GM12801 (cell line): ENCODE data around the gene CIITA.
A peak's percentile ranks its signal among the peaks of the same experiment; 100 is the strongest.

Source experiments
- TF ChIP-seq, protein P1 (sequence below): IDR thresholded peaks from one replicate; pipeline ENCODE4 v1.5.1; 2011; ENCODE audit warnings: control low read depth; ENCODE audit not compliant: insufficient read length; ENCODE audit errors: extremely low read depth

Gene CIITA

GRCh38 chr16:10957771-10958482, 80.9 kb downstream of the CIITA start:
- TF ChIP-seq, protein P1, sequence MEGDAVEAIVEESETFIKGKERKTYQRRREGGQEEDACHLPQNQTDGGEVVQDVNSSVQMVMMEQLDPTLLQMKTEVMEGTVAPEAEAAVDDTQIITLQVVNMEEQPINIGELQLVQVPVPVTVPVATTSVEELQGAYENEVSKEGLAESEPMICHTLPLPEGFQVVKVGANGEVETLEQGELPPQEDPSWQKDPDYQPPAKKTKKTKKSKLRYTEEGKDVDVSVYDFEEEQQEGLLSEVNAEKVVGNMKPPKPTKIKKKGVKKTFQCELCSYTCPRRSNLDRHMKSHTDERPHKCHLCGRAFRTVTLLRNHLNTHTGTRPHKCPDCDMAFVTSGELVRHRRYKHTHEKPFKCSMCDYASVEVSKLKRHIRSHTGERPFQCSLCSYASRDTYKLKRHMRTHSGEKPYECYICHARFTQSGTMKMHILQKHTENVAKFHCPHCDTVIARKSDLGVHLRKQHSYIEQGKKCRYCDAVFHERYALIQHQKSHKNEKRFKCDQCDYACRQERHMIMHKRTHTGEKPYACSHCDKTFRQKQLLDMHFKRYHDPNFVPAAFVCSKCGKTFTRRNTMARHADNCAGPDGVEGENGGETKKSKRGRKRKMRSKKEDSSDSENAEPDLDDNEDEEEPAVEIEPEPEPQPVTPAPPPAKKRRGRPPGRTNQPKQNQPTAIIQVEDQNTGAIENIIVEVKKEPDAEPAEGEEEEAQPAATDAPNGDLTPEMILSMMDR, result no peak

- TF ChIP-seq, protein P1, result no peak
Measured at GRCh38 chr16:10959161-10959560, 82.2 kb downstream of the CIITA start.

- TF ChIP-seq, protein P1, result no peak
Measured at GRCh38 chr16:10961231-10961630, 84.2 kb downstream of the CIITA start.

- TF ChIP-seq, protein P1, result peak; percentile 94
Measured at GRCh38 chr16:10964039-10964890, 87.3 kb downstream of the CIITA start.

DNA sequence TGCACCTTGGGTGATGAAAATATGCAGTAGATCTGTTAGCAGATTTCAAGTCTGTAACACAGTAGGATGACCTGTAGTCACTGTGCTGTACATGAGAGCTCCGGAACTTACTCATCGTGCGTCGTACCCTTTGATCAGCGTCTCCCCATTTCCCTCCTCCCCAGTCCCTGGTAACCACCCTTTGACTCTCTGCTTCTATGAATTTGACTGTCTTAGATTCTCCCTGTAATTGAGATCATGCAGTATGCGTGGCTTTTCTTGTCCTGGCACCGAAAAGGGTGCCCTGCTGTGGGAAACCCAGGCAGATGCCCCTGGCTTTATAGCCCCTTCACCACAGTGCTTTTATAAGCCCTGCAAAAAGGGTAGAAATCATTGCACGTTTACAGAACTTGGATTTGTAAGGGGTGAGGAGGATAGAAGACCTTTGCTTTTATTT, 87.9 kb downstream of the CIITA start:
- TF ChIP-seq, protein P1, result no peak

DNA sequence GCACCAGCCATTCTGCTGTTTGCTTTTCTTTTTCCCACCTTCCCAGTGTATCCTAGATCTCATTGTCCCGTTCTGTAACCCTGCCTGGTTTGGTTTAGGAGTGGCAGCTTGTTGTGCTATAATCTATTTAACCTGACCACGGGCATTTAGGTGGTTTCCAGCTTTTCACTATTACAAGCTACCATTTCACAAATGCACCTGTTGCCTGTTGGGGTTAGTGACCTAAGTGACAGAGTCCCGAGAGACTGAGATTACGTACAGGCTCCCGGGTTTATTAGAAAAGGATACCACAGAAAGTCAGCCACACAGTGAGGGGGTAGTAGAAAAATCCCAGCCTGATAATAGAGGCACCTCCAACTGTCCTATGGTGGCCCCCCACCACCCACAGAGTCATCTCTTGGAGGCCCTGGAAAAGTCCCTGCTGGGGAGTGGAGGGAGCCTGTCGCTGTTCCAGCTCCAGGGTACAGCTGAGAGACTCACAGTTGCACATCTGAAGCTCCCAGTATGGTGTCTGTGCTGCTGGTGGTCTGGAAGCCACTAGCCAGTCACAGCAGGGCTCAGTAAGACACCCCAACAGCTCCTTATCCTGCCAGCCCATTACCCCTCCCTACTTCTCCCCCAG, 88.5 kb downstream of the CIITA start:
- TF ChIP-seq, protein P1, result no peak

DNA sequence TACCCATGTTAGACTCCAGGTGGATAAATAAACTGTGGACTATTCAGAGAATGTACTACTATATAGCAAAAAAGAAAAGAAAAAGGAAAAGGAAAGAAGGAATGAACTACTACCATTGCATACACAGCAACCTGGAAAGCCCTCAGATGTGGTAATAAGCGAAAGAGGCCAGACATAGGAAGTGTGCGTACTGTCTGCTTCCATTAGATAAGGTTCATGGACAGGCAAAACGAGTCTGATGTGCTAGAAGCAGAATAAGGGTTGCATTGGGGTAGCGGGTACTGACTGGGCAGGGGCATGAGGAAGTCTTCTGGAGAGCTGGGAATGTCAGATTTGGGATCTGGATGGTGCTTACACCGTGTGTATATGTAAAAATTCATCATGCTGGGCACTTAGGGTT, 89.1 kb downstream of the CIITA start:
- TF ChIP-seq, protein P1, result no peak
